GM23338 (cell line): Measurements from ENCODE around the gene PTPRO. TPM values are rescaled to one million over a fixed set of nuclear protein-coding genes. Genes with fewer than 3 reads are reported as not detected.

ENCODE experiments used
- ATAC-seq: fragments of 200-7000 bp; cut with Tn5 transposase; 3 replicates; pipeline ENCODE4 v1.9.1; 2020
- DNase-seq: peaks from one replicate; pipeline ENCODE4 v3.0.0-alpha.2; 2015; ENCODE audit warnings: low spot score
- H2AFZ ChIP-seq: fragments of 200-600 bp; sonication (generic); 2 replicates; pipeline ENCODE4 v1.8.0; 2016; ENCODE audit warnings: antibody characterized with exemption, mild to moderate bottlenecking, moderate library complexity
- H3F3A ChIP-seq: fragments of 200-600 bp; sonication (generic); replicated peaks from 2 replicates; pipeline ENCODE4 v1.8.0; 2017; ENCODE audit warnings: antibody characterized with exemption, mixed run types, low read depth
- H3K27ac ChIP-seq: fragments of 200-600 bp; sonication (generic); 2 replicates; pipeline ENCODE4 v1.6.1; 2016; ENCODE audit warnings: low read depth
- H3K27me3 ChIP-seq: fragments of 200-600 bp; sonication (generic); 2 replicates; pipeline ENCODE4 v1.8.0; 2016; ENCODE audit warnings: mild to moderate bottlenecking, mixed run types, moderate library complexity; ENCODE audit not compliant: insufficient read depth
- H3K36me3 ChIP-seq: fragments of 200-600 bp; sonication (generic); 2 replicates; pipeline ENCODE4 v1.8.0; 2016; ENCODE audit warnings: mild to moderate bottlenecking; ENCODE audit not compliant: insufficient read depth
- H3K4me1 ChIP-seq: fragments of 200-600 bp; sonication (generic); 2 replicates; pipeline ENCODE4 v1.8.0; 2016; ENCODE audit warnings: mild to moderate bottlenecking, moderate library complexity; ENCODE audit not compliant: insufficient read depth
- H3K4me2 ChIP-seq: fragments of 200-600 bp; sonication (generic); 2 replicates; pipeline ENCODE4 v1.7.1; 2017; ENCODE audit warnings: mixed run types
- H3K4me3 ChIP-seq: fragments of 200-600 bp; sonication (generic); 2 replicates; pipeline ENCODE4 v1.6.1; 2016; ENCODE audit warnings: mixed run types
- H3K79me2 ChIP-seq: fragments of 200-600 bp; sonication (generic); replicated peaks from 2 replicates; pipeline ENCODE4 v1.8.0; 2017; ENCODE audit warnings: mild to moderate bottlenecking; ENCODE audit not compliant: insufficient read depth
- H3K9me2 ChIP-seq: fragments of 200-600 bp; sonication (generic); 2 replicates; pipeline ENCODE4 v1.8.0; 2017; ENCODE audit not compliant: insufficient read depth
- H4K20me1 ChIP-seq: fragments of 200-600 bp; sonication (generic); replicated peaks from 2 replicates; pipeline ENCODE4 v1.8.0; 2017; ENCODE audit warnings: mild to moderate bottlenecking; ENCODE audit not compliant: insufficient read depth
- H3K27ac Mint-ChIP-seq: 2 replicates; pipeline ENCODE4 v1.8.0; 2020; ENCODE audit warnings: inconsistent platforms, mild to moderate bottlenecking, moderate library complexity, mixed read lengths
- H3K27me3 Mint-ChIP-seq: 3 replicates; pipeline ENCODE4 v1.8.0; 2022; ENCODE audit warnings: low read depth, mild to moderate bottlenecking, moderate library complexity, mixed read lengths, inconsistent platforms; ENCODE audit not compliant: insufficient read depth, poor library complexity
- H3K36me3 Mint-ChIP-seq: 3 replicates; pipeline ENCODE4 v1.8.0; 2021; ENCODE audit warnings: low read depth, mild to moderate bottlenecking, inconsistent platforms, moderate library complexity, mixed read lengths
- H3K4me1 Mint-ChIP-seq: 3 replicates; pipeline ENCODE4 v1.8.0; 2020; ENCODE audit warnings: mild to moderate bottlenecking, inconsistent platforms, mixed read lengths
- H3K4me3 Mint-ChIP-seq: 3 replicates; pipeline ENCODE4 v1.8.0; 2021; ENCODE audit warnings: moderate library complexity, mild to moderate bottlenecking, inconsistent platforms, mixed read lengths
- H3K9me3 Mint-ChIP-seq: 3 replicates; pipeline ENCODE4 v1.8.0; 2020; ENCODE audit warnings: moderate library complexity, mild to moderate bottlenecking, inconsistent platforms, mixed read lengths
- CREB1 ChIP-seq: fragments of 250-450 bp; sonication (Bioruptor Pico); IDR thresholded peaks from 2 replicates; pipeline ENCODE4 v1.5.0; 2020; ENCODE audit warnings: low read depth, mild to moderate bottlenecking, moderate library complexity
- CTCF ChIP-seq, 2 experiments: fragments of 200-600 bp in 1 of 2; sonication (generic) in 1 of 2; conservative IDR thresholded peaks; 2 replicates each; pipeline versions ENCODE4 v1.5.1 to v1.6.1; 2016 to 2017; ENCODE audit warnings: antibody characterized with exemption in 2 of 2, low read depth in 2 of 2, mild to moderate bottlenecking in 2 of 2, moderate library complexity in 1 of 2
- EZH2 ChIP-seq: fragments of 200-600 bp; sonication (generic); IDR thresholded peaks from one replicate; pipeline ENCODE4 v1.8.0; 2017; ENCODE audit warnings: antibody characterized with exemption, mild to moderate bottlenecking, low read depth; ENCODE audit not compliant: unreplicated experiment
- EZH2phosphoT487 ChIP-seq: fragments of 200-600 bp; sonication (generic); IDR thresholded peaks from one replicate; pipeline ENCODE4 v1.8.1; 2018; ENCODE audit warnings: antibody characterized with exemption; ENCODE audit not compliant: unreplicated experiment
- JUNB ChIP-seq: IDR thresholded peaks from one replicate; pipeline ENCODE4 v1.6.1; 2016; ENCODE audit warnings: antibody characterized with exemption; ENCODE audit not compliant: unreplicated experiment
- NANOG ChIP-seq: IDR thresholded peaks from 2 replicates; pipeline ENCODE4 v1.6.1; 2016; ENCODE audit warnings: antibody characterized with exemption, borderline replicate concordance
- POLR2AphosphoS5 ChIP-seq: IDR thresholded peaks from 2 replicates; pipeline ENCODE4 v1.6.1; 2016; ENCODE audit warnings: antibody characterized with exemption, low read depth
- REST ChIP-seq: IDR thresholded peaks from one replicate; pipeline ENCODE4 v1.6.1; 2018; ENCODE audit warnings: antibody characterized with exemption; ENCODE audit not compliant: unreplicated experiment
- STAT1 ChIP-seq: IDR thresholded peaks from one replicate; pipeline ENCODE4 v1.6.1; 2016; ENCODE audit warnings: antibody characterized with exemption; ENCODE audit not compliant: unreplicated experiment
- ZNF114 ChIP-seq: fragments of 250-450 bp; sonication (Bioruptor Pico); IDR thresholded peaks from 2 replicates; pipeline ENCODE4 v1.5.0; 2020; ENCODE audit warnings: mild to moderate bottlenecking, moderate library complexity
- ZNF331 ChIP-seq: fragments of 250-450 bp; sonication (Bioruptor Pico); IDR thresholded peaks from 2 replicates; pipeline ENCODE4 v1.5.0; 2020; ENCODE audit warnings: low read depth, mild to moderate bottlenecking, moderate library complexity
- ZNF462 ChIP-seq: fragments of 250-450 bp; sonication (Bioruptor Pico); IDR thresholded peaks from 2 replicates; pipeline ENCODE4 v1.5.0; 2020; ENCODE audit warnings: mild to moderate bottlenecking, moderate library complexity
- polyA plus RNA-seq: library from polyadenylated mRNA; unstranded; fragments of >200 nt; fragmentation: Nextera tagmentation; extraction: Ambion mirVana; gene quantifications from 2 replicates; pipeline ENCODE4 v1.2.1, GENCODE V29; 2016
- total RNA-seq: library from RNA; depleted of rRNA; stranded (reverse); fragments of >200 nt; shearing (Covaris generic); gene quantifications from 2 replicates; pipeline ENCODE4 v1.2.3, GENCODE V29; 2014

The PTPRO gene
- total and polyA plus RNA-seq, 2 experiments from 2014 or later = 1.4 to 1.5 TPM

- Mint-ChIP-seq H3K27ac (no peak overlapping the region), H3K4me3 (no peak overlapping the region), H3K4me1 (no peaks in the 10 kb centered on the region), H3K36me3 (peaks cover 7% of the 10 kb centered on the region; the same call in 2 of the 3 replicates), H3K27me3 (peaks cover 4% of the 10 kb centered on the region), H3K9me3 (peaks cover 12% of the 10 kb centered on the region)
- Histone ChIP-seq H3K79me2 (no peaks in the 10 kb centered on the region), H3K4me3 (no peak overlapping the region), H3K27me3 (no peaks in the 10 kb centered on the region), H4K20me1 (no peaks in the 10 kb centered on the region), H3K4me1 (no peaks in the 10 kb centered on the region), H3K4me2 (no peak overlapping the region), H3K36me3 (no peaks in the 10 kb centered on the region), H3K27ac (no peak overlapping the region), H2AFZ (no peak overlapping the region), H3K9me2 (0 out of 2 replicates have a peak, but pooled peaks cover 5% of the 10 kb centered on the region), H3F3A (no peaks in the 10 kb centered on the region)
- TF ChIP-seq ZNF114 = no peak
- ATAC-seq = no peak
- DNase-seq = no peak
These were observed 135.7 kb downstream of the PTPRO start for GRCh38 chr12:15458008-15458407.

- no peaks in the 10 kb centered on the region for H3K36me3 ChIP-seq
- Mint-ChIP-seq H3K36me3 (no peaks in the 10 kb centered on the region), H3K4me3 (no peak overlapping the region), H3K27me3 (peaks cover 1% of the 10 kb centered on the region), H3K4me1 (no peaks in the 10 kb centered on the region), H3K27ac (no peak overlapping the region), H3K9me3 (no peaks in the 10 kb centered on the region)
- H3K4me2 ChIP-seq = no peak overlapping the region
- H3K4me3 ChIP-seq = no peak overlapping the region
- H3K79me2 ChIP-seq = no peaks in the 10 kb centered on the region
- H3K27me3 ChIP-seq = no peaks in the 10 kb centered on the region
- no peak for ATAC-seq
- no peaks in the 10 kb centered on the region for H3K9me2 ChIP-seq
- H3K27ac ChIP-seq = no peak overlapping the region
- no peak overlapping the region for H2AFZ ChIP-seq
- no peaks in the 10 kb centered on the region for H4K20me1 ChIP-seq
- DNase-seq = no peak
- no peaks in the 10 kb centered on the region for H3K4me1 ChIP-seq
- H3F3A ChIP-seq = no peaks in the 10 kb centered on the region
- TF ChIP-seq ZNF114 (no peak), EZH2 (no peak), ZNF462 (CRISPR knock-in tag) (no peak), REST (no peak), ZNF331 (CRISPR knock-in tag) (no peak), POLR2AphosphoS5 (no peak), CTCF (conservative IDR thresholded peaks at IDR 0.05; ENCODE audit: low read depth in 2 of 2) (no peak), EZH2phosphoT487 (no peak), STAT1 (no peak), JUNB (no peak), CREB1 (CRISPR knock-in tag) (no peak), NANOG (no peak)
These were observed 146.6 kb downstream of the PTPRO start for GRCh38 chr12:15468911-15469310.
